ENCODE measurements around the gene DNAH3.
"Not testable (repeated sequence)": the region's sequence is repeated elsewhere in the genome, so short reads cannot be mapped to it uniquely, and the experiment has no call there.

Gene DNAH3

DNA sequence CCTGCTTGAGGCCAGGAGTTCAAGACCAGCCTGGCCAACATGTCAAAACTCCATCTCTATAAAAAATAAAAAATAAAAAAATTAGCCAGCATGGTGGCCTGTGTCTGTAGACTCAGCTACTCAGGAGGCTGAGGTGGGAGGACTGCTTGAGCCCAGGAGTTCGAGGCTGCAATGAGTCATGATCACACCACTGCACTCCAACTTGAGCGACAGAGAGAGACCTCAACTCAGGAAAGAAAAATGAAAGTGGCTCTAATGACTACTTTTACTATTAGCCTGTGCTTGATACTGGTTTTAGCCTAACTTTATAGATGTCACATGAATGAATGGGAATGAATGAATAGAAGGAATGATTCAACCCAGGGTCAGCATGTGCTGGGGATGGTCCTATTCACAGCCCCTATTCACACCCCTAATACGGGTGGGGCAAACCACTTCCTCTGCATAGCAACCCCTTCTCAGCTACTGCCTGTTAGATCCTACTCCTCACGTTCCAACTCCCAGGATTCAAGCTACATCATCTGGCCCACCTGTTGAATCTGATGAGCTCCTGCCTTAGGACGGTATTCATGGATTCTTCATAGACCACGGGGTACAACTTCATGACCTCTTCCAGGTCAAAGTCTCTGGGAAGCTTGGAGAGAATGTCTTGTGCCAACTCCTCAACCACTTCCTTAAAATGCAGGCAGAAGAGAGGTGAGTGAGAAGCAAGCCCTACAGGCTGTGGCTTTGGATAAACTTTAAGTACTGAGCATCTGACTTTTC lies 209.6 kb downstream of the DNAH3 start:
- no peak for DNase-seq (ENCODE audit: low spot score)

DNA sequence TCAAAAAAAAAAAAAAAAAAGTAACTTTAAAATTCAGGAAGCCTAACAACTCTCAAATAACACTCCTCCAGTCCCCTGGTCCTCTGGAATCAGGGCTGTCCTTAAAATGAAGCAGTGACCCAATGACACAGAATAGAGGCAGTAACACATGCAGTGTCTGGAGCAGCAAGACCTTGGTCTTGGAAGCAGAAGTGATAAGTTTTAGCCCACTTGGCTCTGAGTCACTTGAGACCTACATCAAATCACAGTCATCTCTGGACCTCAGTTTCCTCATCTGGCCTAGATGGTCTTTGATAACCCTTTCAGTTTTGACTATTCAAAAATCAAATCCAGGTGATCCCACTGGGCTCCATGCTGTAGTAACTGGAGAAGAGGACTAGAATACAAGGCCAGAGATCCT lies 211.0 kb downstream of the DNAH3 start:
- DNase-seq (ENCODE audit: low spot score), result no peak

DNA sequence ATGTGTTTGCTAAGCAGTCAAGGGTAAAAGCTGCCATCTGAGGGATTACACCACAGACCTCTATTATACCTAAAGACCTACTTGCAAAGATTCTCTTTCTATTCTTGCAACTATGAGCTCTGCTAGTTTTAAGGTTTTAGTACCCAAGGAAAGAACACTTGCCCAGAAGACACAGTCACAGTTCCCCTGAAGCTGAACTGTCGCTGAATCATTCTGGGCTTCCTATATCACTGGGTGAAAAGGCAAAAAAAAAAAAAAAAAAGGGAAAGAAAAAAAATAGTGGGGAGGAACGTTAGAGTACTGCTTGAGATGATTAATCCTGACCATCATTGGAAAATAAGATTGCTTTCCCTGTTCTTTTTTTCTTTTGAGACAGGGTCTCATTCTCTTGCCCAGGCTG lies 212.2 kb downstream of the DNAH3 start:
- no peak for DNase-seq (ENCODE audit: low spot score)

DNA sequence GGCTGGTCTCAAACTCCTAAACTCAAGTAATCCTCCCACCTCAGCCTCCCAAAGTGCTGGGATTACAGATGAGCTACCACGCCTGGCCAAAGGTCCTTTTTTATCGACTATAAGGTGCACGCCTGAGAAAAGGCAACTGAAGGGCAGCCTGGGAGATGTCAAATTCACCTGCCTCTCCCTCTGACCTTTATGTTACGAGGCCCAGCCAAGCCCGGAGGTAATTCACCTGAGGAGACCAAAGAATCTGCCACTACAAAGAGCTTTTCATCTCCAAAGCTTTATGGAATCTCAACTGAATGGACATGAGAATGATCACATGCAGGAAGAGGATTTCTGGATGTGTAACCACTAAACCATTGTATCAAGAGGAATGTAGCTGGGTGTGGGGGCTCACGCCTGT lies 212.9 kb downstream of the DNAH3 start:
- no peak for DNase-seq (ENCODE audit: low spot score)

DNA sequence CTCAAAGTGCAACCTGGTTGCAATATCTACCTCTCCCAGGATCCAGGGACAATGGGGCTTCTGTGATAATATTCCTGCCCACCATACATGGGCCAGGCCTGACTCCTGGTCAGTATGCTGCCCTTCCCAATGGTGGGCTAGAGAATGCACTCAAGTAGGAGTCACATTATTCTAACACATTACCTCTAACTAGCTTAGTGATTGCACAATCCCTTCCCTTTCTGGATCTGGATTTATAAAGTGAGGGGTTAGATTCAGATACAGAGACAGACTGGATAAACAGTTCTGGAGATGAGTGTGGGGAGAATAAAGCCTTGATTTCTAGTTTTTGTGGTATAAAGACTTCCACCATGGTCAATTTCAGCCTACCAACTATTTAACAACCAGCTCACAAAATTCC lies 217.1 kb downstream of the DNAH3 start:
- DNase-seq (ENCODE audit: low spot score), result no peak

DNA sequence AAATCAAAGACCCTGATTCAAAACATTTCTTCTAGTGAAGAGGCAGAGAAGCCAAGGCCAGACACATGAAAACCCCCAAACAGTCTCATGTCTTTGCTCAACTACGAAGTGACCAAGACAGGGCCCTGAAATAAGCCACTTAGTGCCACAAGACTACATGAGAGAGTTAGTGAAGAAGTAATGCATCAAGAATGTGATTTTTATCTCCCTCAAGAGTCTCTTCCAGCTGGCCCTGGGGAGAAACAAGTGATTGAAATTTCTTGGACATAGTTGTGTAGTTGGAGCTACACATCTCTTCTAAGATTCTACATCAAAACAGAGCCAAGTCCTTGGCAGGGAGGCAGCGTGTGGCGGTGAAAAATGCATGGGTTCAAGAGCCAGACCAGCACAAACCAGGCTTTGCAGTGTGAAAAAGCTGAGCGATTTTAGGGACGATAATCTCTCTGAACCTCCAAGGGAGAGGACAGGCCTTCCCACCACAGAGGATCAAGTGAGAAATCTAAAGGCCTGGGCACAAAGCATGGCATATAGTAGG lies 219.5 kb downstream of the DNAH3 start:
- no peak for DNase-seq (ENCODE audit: low spot score)

DNA sequence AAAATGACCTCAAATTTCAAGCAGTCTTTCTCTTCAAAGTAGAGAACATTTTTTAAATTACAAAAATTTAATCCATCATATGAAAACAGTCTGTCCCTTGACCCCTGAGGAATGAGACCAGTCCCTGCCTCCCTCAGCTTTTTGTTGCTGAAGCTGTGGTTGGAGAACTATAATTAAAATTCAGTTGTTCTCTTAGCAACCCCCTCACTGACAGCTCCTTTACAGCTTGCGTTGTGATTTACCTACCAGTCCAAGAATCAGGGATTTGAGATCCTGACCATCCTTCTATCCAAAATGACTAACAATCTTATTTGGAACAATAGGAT lies 220.3 kb downstream of the DNAH3 start:
- no peak for DNase-seq (ENCODE audit: low spot score)

DNA sequence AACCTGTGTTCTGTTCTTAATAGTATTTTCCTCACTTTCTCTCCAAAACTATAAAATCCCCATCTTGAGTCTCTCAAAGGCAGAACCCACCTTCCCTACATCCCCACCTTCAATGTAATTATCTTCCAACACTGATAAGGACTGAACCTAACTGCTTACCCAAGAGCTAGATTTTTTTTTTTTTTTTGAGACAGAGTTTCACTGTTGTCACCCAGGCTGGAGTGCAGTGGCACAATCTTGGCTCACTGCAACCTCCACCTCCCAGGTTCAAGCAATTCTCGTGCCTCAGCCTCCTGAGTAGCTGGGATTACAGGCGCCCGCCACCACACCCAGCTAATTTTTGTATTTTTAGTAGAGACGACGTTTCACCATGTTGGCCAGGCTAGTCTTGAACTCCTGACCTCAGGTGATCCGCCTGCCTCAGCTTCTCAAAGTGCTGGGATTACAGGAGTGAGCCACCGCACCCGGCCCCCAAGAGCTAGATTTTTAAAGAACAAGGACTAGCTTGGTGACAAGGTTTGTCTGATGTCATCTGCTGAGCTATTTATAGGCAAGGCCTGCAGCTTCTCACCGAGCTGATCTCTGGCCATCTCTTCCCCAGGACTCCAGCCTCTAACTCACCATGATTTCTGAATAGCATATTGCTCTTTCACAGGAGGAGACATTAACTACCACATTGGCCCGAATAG lies 220.8 kb downstream of the DNAH3 start:
- DNase-seq (ENCODE audit: low spot score), result not testable (repeated sequence)

DNA sequence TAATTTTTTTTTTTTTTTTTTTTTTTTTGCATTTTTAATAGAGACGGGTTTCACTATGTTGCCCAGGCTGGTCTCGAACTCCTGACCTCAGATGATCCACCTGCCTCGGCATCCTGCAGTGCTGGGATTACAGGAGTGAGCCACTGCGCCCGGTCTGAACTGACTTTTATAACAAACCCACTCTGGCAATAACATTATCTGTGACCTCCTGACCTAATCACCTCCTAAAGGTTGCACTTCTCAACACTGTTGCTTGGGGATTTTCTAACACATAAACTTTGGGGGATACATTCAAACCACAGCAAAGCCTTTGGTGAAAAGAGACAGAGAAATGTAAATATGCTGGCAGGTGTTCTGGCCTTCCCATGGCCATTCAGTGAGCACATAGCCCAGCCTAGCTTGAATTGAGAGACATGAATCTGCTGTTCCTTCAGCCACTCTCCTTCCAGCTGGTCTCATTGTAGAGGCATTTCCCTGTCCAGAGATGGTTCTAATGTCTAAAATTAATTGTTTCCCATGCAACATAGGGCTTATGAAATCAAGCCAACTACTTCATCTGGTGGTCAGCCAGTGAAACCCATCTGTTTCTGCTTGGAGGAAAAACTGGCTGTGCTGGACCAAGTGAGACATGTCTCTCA lies 221.8 kb downstream of the DNAH3 start:
- no peak for DNase-seq (ENCODE audit: low spot score)

DNA sequence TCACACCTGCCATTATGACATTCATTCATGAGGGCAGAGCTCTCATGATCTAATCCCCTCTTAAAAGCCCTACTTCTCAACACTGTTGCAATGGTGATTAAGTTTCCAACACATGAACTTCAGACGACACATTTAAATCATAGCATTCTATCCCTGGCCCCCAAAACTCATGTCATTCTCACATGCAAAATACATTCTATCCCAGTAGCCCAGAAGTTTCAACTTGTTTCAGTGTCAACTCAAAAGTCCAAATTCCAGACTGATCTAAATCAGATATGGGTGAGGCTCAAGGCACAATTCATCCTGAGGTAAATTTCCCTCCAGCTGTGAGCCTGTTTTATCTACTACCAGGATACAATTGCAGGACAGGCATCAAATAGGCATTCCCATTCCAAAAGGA lies 224.9 kb downstream of the DNAH3 start:
- DNase-seq (ENCODE audit: low spot score), result no peak

DNA sequence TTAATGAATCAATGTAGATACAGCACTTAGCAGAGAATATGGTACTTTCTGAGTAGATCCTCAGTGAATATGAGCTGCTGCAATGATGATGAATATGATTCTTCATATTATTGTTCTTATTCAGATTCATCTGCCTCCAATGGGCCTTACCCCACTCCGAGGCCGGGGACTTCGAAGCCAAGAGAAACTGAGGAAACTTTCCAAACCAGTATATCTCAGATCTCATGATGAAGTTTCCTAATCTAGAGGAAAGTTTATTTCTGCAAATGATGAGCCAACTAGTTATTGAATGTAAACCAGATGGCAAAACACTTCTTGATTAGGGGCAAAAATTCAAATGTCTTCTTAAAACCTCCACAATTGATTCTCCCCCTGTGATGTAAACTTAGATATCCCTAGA lies 226.8 kb downstream of the DNAH3 start:
- DNase-seq (ENCODE audit: low spot score), result no peak

DNA sequence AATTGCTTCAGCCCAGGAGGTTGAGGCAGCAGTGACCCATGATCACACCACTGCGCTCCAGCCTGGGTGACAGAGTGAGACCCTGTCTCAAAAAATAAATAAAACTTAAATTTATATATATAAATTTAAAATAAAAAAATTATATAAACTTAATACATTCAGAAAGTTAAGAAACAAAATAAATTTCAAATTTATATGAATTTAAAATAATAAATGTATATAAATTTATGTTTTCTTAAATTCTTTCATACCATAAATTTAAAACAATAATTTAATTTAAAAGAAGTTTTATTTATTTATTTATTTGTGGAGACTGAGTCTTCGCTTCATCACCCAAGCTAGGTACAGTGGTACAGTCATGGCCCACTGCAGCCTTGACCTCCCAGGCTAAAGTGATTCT lies 229.8 kb downstream of the DNAH3 start:
- no peak for DNase-seq (ENCODE audit: low spot score)

DNA sequence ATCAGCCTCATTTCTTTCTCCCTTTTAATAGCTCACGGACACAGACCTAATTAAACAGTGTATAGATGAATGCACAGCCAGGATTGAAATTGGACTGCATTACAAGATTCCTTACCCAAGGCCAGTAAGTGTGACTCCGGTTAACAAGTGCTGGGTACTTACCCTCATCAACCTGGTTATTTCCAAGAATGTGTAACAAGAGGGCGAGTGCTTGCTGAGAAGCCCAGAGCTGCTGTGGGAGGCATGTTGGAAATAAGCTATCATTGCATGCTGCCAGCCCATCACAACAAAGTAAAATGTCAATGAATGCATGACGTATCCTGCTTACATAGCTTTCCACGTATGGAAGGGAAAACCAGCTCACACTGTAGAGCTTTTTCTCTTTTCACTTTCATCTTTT lies 230.6 kb downstream of the DNAH3 start:
- DNase-seq (ENCODE audit: low spot score), result no peak

DNA sequence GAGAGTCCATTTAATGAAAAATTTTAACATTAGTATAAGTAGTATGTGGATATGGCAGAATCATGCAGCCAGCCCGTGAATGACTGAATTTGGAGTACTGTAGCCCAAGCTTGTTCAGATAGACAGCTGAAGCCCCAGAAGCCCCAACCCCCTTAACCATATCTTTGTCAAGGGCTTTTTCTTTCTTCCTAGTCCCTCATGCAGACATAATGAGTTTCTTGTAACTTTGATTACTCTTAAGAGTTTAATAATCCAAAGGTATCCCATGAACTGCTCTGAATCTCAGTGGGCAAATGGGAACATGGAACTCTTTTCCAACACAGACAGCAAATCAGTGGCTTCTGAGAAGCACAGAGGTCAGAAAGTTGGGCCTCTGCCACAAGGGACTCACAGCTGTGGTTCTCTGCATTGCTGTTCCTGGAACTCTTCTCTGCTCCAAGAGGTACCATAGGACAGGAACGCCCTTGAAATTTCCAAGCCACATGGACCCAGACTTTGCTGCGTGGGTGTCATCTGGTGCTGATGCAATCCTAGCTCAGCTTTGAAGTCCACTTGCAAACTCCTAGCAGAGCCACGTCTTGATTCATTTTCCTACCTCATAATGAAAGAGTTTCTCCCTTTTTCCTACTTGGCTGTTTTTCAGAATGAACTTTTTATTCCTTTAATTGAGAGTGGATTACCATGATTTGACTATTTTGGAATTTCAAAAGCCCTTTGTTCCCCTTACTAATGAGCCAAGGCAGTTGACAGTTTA lies 232.0 kb downstream of the DNAH3 start:
- DNase-seq (ENCODE audit: low spot score), result no peak

DNA sequence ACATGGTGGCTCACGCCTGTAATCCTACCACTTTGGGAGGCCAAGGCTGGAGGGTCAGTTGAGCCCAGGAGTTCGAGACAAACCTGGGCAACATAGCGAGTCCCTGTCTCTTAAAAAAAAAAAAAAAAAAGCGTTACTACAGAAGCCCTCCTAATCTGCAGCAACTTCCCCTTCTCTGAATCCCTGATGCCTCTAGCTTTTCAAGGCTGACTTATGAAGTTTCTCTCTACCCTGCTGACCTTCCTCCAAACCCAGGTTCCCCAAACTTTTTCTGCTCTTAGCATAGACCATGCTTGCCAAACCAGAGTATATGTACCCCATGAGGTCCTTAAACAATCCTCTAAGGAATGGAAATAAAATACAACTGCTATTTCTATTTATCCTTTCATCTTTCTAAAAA lies 233.7 kb downstream of the DNAH3 start:
- no peak for DNase-seq (ENCODE audit: low spot score)

DNA sequence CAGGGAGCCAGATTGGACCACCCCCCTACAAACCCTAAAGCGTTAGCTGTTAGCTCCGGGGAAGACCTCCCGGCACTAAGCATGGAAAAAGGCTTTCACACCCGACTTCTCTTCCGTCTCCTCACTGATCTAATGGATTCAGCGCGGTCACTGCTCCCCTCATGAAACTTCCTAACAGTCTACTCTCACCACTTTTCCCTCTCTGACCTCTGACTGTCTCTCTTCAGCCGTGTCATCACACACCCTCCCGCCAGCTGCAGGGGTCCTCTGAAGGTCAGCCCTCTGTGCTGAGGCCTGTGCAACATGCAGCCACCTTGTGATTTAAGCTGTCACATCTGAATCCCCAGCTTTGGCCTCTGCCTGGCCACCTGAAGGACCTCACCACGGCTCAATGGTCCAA lies 234.4 kb downstream of the DNAH3 start:
- DNase-seq (ENCODE audit: low spot score), result no peak

DNA sequence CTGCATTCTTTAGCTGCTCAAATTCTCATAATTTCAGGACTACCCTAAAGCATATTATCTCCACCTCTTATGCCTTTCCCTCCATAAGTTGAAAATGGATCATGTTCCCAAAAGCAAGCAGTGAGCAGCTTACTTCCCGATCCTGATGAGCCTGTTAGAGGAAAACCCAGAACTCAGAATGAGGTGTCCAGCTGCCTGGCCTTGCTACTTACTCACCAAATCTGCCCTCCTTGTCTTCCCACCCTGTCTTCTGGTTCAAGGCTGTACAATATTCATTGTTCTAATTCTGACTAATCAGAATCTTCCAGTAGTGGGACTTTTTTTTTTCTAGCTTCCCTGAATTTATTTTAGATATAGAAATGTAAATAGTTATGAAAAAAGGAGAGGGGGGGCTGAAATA lies 239.3 kb downstream of the DNAH3 start:
- no peak for DNase-seq (ENCODE audit: low spot score)

DNA sequence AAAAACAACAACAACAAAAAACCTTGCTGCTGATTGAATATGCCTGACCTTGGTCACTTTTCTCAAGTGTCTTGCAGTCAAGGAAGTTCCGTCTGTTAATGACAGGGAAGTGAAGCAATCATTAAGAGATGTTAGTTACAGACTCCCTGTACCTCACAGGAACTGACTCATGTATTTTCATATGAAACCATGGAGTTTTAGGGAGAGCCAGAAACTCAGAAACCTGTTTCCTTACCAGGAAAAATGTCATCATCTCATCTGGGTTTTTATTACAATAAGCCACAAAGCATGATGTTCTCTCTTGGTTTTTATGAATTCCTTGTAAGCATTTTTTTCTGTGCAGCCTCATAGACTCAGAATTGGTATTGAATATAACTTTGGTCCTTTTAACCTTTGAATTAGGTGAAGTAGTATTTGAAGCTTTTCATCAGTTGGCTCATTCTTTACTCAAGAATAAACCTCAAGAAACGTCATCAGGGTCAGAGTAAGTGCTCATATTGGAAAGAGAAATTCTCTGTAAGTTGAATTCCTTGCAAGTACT lies 239.8 kb downstream of the DNAH3 start:
- DNase-seq (ENCODE audit: low spot score), result no peak

DNA sequence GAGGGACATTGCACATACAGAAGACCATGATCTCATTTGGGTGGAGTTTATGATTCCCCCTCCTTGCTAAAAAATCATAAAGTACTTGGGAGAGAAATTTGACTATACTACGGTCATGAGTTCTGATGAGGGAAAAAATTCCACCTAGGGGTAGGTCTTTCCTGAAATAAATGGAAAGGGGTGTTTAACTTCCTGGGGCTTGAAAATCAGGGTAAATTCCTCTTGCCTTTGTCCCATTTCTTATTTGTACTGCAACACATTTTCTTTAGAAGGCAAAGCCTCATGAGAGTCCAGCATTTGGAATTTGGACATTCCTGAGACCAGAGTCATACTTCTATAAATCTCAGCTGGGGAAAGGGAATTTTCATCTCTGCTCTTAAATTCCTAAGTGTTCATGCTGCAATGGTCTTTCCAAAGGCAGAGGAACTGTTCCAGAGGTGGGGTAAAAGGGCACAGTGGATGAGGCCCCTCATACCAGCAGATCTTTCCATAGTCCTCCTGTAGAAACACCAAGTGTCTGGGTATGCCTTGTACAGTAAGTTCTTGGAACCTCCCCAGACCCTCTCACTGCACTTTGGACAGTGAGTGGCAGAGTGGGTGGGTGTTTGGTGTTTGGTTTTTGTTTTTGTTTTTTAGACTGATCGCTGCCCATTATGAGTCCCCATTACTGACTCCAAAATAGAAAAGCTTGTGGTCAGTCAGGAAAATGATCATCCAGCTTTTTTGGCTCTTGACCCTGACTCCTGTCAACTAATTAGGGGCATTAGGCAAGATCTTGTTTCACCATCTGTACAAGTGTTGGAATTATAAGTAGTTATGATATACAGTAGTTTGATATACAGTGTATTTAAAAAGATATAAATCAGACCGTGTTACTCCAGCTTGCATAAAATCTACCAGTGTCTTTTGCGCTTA lies 244.0 kb downstream of the DNAH3 start:
- no peak for DNase-seq (ENCODE audit: low spot score)

DNA sequence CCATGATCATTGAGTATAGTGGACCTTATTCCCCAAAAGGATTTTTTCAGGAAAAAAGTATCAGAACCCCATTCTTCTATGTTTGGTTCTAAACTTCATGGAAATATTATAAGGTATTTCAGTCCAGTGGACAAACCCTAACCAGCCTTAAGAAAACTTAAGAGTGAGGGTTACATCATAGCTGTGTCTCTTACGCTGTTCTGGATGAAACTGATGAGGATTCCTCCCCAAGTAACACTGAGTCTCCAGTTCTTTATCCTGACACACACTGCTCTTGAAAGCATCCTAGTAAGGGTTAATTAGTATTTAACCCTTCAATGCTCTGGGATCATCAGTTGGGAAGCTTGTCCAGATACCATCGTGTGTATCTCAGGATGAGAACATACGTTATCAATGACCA lies 245.1 kb downstream of the DNAH3 start:
- DNase-seq (ENCODE audit: low spot score), result no peak

DNA sequence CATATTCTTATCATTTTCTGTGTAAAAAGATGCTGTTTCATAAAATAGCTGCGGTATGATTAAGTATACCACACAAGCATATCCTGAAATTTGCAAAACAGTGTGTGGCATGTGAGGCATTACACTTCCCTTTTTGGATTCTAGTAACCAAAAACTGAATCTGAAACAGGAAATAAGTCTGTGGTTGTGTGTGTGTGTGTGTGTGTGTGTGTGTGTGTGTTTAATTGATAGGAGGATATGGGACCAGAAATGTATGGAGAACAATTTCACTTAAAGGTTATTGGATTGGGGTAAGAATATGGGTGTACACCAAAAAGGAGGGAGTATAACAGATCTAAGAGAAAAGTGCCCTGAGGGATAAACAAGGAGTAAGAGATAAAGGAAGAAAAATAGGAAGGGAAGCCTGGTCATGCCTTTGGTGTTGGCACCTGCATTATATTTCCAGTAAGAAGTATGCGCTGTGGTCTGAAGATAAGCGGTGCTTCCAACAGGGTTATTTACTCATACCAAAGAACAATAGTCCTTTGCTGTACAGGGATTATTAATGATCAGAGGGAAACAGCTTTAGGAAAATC lies 246.1 kb downstream of the DNAH3 start:
- DNase-seq (ENCODE audit: low spot score), result no peak
